Neural cell (in vitro differentiated cells): Measurements from ENCODE around the gene IGIP. TPM values are rescaled to one million over a fixed set of nuclear protein-coding genes. Genes with fewer than 3 reads are reported as not detected.

Source experiments
- H2AFZ ChIP-seq: fragments of 200-600, 300-800 bp; sonication (generic), shearing (Covaris generic); 2 replicates; pipeline ENCODE4 v1.6.0; 2014; ENCODE audit warnings: low read depth, mild to moderate bottlenecking, antibody characterized with exemption, low read length, moderate library complexity
- H3F3A ChIP-seq: fragments of 200-600 bp; shearing (Covaris generic); 2 replicates; pipeline ENCODE4 v1.6.1; 2016; ENCODE audit warnings: mild to moderate bottlenecking, moderate library complexity, mixed read lengths, antibody characterized with exemption, low read length; ENCODE audit not compliant: insufficient read depth, poor library complexity, severe bottlenecking
- H3K27ac ChIP-seq: fragments of 200-600, 300-800 bp; sonication (generic), shearing (Covaris generic); 2 replicates; pipeline ENCODE4 v1.5.1; 2014; ENCODE audit warnings: mild to moderate bottlenecking, low read length, moderate library complexity
- H3K27me3 ChIP-seq: fragments of 300-800, 200-600 bp; sonication (generic), shearing (Covaris generic); 2 replicates; pipeline ENCODE4 v1.6.0; 2014; ENCODE audit warnings: mild to moderate bottlenecking, low read depth, low read length, moderate library complexity; ENCODE audit not compliant: insufficient read depth
- H3K36me3 ChIP-seq: fragments of 300-800, 200-600 bp; sonication (generic), shearing (Covaris generic); 2 replicates; pipeline ENCODE4 v1.5.1; 2014; ENCODE audit warnings: mild to moderate bottlenecking, antibody characterized with exemption, low read length, moderate library complexity; ENCODE audit not compliant: insufficient read depth
- H3K4me2 ChIP-seq: fragments of 300-800, 200-600 bp; sonication (generic), shearing (Covaris generic); 2 replicates; pipeline ENCODE4 v1.6.0; 2014; ENCODE audit warnings: mild to moderate bottlenecking, low read length
- H3K4me3 ChIP-seq: fragments of 300-800, 200-600 bp; sonication (generic), shearing (Covaris generic); 2 replicates; pipeline ENCODE4 v1.5.1; 2014; ENCODE audit warnings: mild to moderate bottlenecking, low read length, moderate library complexity
- H3K79me2 ChIP-seq: fragments of 200-600 bp; shearing (Covaris generic); replicated peaks from 2 replicates; pipeline ENCODE4 v1.6.0; 2014; ENCODE audit warnings: mild to moderate bottlenecking, low read length, moderate library complexity; ENCODE audit not compliant: insufficient read depth
- H3K9ac ChIP-seq: fragments of 300-800, 200-600 bp; sonication (generic), shearing (Covaris generic); 2 replicates; pipeline ENCODE4 v1.6.1; 2016; ENCODE audit warnings: mild to moderate bottlenecking, low read length, mixed read lengths
- H3K9me2 ChIP-seq: fragments of 200-600 bp; shearing (Covaris generic); 2 replicates; pipeline ENCODE4 v1.6.1; 2016; ENCODE audit warnings: mild to moderate bottlenecking, low read length, mixed read lengths; ENCODE audit not compliant: insufficient read depth
- H3K9me3 ChIP-seq: fragments of 200-600, 300-800 bp; sonication (generic), shearing (Covaris generic); 2 replicates; pipeline ENCODE4 v1.6.1; 2016; ENCODE audit warnings: mild to moderate bottlenecking, mixed run types, low read length, moderate library complexity, mixed read lengths
- H4K20me1 ChIP-seq: fragments of 200-600 bp; shearing (Covaris generic); 2 replicates; pipeline ENCODE4 v1.6.1; 2016; ENCODE audit warnings: mild to moderate bottlenecking, mixed run types; ENCODE audit not compliant: insufficient read depth
- CTCF ChIP-seq: fragments of 450-650 bp; IDR thresholded peaks from 2 replicates; pipeline ENCODE4 v1.5.1; 2014; ENCODE audit warnings: antibody characterized with exemption, mild to moderate bottlenecking, moderate library complexity; ENCODE audit not compliant: poor library complexity, severe bottlenecking
- EP300 ChIP-seq: fragments of 450-650 bp; conservative IDR thresholded peaks from 2 replicates; pipeline ENCODE4 v1.6.1; 2014; ENCODE audit warnings: antibody characterized with exemption, mild to moderate bottlenecking, moderate library complexity; ENCODE audit not compliant: poor library complexity, severe bottlenecking
- EZH2 ChIP-seq: fragments of 200-600, 300-800 bp; shearing (Covaris generic), sonication (generic); IDR thresholded peaks from 2 replicates; pipeline ENCODE4 v1.6.1; 2014; ENCODE audit warnings: antibody characterized with exemption, low read length, borderline replicate concordance, mild to moderate bottlenecking; ENCODE audit not compliant: insufficient read depth, poor library complexity, severe bottlenecking
- MXI1 ChIP-seq: fragments of 450-650 bp; conservative IDR thresholded peaks from 2 replicates; pipeline ENCODE4 v1.6.1; 2014; ENCODE audit warnings: antibody characterized with exemption, mild to moderate bottlenecking; ENCODE audit not compliant: poor library complexity, severe bottlenecking
- POLR2AphosphoS5 ChIP-seq: IDR thresholded peaks from 2 replicates; pipeline ENCODE4 v1.6.1; 2012
- RAD21 ChIP-seq: fragments of 450-650 bp; conservative IDR thresholded peaks from 2 replicates; pipeline ENCODE4 v1.6.1; 2014; ENCODE audit warnings: antibody characterized with exemption, mild to moderate bottlenecking, moderate library complexity
- REST ChIP-seq: IDR thresholded peaks from 2 replicates; pipeline ENCODE4 v1.6.1; 2012; ENCODE audit warnings: borderline replicate concordance
- SMC3 ChIP-seq: fragments of 450-650 bp; conservative IDR thresholded peaks from 2 replicates; pipeline ENCODE4 v1.6.1; 2014; ENCODE audit warnings: antibody characterized with exemption, mild to moderate bottlenecking, moderate library complexity; ENCODE audit not compliant: poor library complexity
- TAF1 ChIP-seq: IDR thresholded peaks from 2 replicates; pipeline ENCODE4 v1.6.1; 2012; ENCODE audit warnings: low read depth
- polyA plus RNA-seq: library from polyadenylated mRNA; depleted of rRNA; stranded (reverse); fragments of >200 nt; gene quantifications from 2 replicates; pipeline ENCODE4 v1.2.3, GENCODE V29; 2014

IGIP gene
- polyA plus RNA-seq, 1 donor from 2014 or later = 4.4 TPM

DNA sequence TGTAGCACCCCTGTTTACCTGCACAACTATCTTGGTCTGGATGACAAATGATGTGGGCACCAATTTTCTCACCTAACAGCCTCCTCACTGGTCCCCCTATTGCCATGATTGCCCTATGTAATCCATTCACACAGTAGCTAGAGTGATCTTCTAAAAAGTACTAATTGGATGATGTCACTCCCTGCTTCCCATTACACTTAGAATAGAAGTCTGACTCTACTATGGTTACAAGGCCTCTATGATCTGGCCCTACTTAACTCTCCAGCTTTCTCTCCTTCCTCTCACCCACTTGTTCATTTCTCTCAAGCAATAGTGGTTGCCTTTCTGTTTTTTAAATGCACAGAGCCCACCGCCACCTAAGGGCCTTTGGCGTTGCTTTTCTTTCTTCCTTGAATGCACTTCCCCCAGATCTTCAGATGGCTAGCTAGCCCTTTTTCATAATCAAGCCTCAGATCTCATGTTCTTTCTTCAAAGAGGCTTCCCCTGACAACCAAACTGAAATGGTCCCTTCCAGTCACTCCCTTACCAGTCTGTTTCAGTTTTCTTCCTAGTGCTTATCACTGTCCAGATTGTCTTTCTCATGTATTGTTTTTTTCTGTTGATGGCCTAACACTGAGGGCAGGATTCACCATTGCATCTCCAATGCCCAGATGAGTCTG, 8.7 kb downstream of the IGIP start:
- no peak overlapping the region for H3K9ac ChIP-seq
- no peak overlapping the region for H3K4me2 ChIP-seq
- no peaks in the 10 kb centered on the region for H3K9me3 ChIP-seq
- no peaks in the 10 kb centered on the region for H3K9me2 ChIP-seq
- H3K27ac ChIP-seq = no peak overlapping the region
- no peak overlapping the region for H2AFZ ChIP-seq
- TF ChIP-seq EP300 = no peak
- no peaks in the 10 kb centered on the region for H3K27me3 ChIP-seq
- no peak overlapping the region for H3K4me3 ChIP-seq
- no peaks in the 10 kb centered on the region for H3K36me3 ChIP-seq
- H3F3A ChIP-seq = no peaks in the 10 kb centered on the region
- no peaks in the 10 kb centered on the region for H3K79me2 ChIP-seq
- no peaks in the 10 kb centered on the region for H4K20me1 ChIP-seq

GRCh38 chr5:140135127-140135526, 9.4 kb downstream of the IGIP start:
- Histone ChIP-seq H3F3A (no peaks in the 10 kb centered on the region), H4K20me1 (no peaks in the 10 kb centered on the region), H3K9me3 (no peaks in the 10 kb centered on the region), H3K79me2 (no peaks in the 10 kb centered on the region), H3K9me2 (no peaks in the 10 kb centered on the region), H2AFZ (no peak overlapping the region), H3K4me3 (no peak overlapping the region), H3K9ac (no peak overlapping the region), H3K4me2 (no peak overlapping the region), H3K27me3 (no peaks in the 10 kb centered on the region), H3K27ac (no peak overlapping the region), H3K36me3 (no peaks in the 10 kb centered on the region)
- TF ChIP-seq POLR2AphosphoS5 (no peak), CTCF (no peak), SMC3 (no peak)

GRCh38 chr5:140136624-140137023, 10.9 kb downstream of the IGIP start:
- no peaks in the 10 kb centered on the region for H4K20me1 ChIP-seq
- H2AFZ ChIP-seq = no peak overlapping the region
- no peak overlapping the region for H3K9ac ChIP-seq
- H3K9me3 ChIP-seq = no peaks in the 10 kb centered on the region
- H3K27me3 ChIP-seq = no peaks in the 10 kb centered on the region
- no peak overlapping the region for H3K4me3 ChIP-seq
- H3K27ac ChIP-seq = no peak overlapping the region
- no peaks in the 10 kb centered on the region for H3F3A ChIP-seq
- no peaks in the 10 kb centered on the region for H3K9me2 ChIP-seq
- TF ChIP-seq SMC3 = no peak
- TF ChIP-seq EP300 = no peak
- no peak for TF ChIP-seq POLR2AphosphoS5
- TF ChIP-seq EZH2 = no peak
- TF ChIP-seq REST = no peak
- TF ChIP-seq RAD21 = no peak
- TF ChIP-seq TAF1 = no peak
- TF ChIP-seq CTCF = no peak
- no peak for TF ChIP-seq MXI1
- no peak overlapping the region for H3K4me2 ChIP-seq
- H3K79me2 ChIP-seq = no peaks in the 10 kb centered on the region
- H3K36me3 ChIP-seq = no peaks in the 10 kb centered on the region
